Brain microvascular endothelial cell (primary cell): ENCODE measurements around the gene ELFN1.

ENCODE experiments used
- DNase-seq: peaks from one replicate; pipeline ENCODE4 v3.0.0-alpha.2; 2020
- H3K27ac ChIP-seq: fragments of 250-450 bp; sonication (Bioruptor Pico); 2 replicates; pipeline ENCODE4 v1.5.1; 2020; ENCODE audit warnings: mild to moderate bottlenecking, moderate library complexity
- H3K27me3 ChIP-seq: fragments of 250-450 bp; sonication (Bioruptor Pico); replicated peaks from 2 replicates; pipeline ENCODE4 v1.5.1; 2020; ENCODE audit warnings: mild to moderate bottlenecking
- H3K36me3 ChIP-seq: fragments of 250-450 bp; sonication (Bioruptor Pico); replicated peaks from 2 replicates; pipeline ENCODE4 v1.5.1; 2020; ENCODE audit warnings: mild to moderate bottlenecking
- H3K4me3 ChIP-seq: 2 replicates; pipeline ENCODE4 v1.5.1; 2011; ENCODE audit warnings: low read depth, mild to moderate bottlenecking, control low read depth, low read length, moderate library complexity
- in situ Hi-C: cut with HindIII; loops from 2 replicates; pipeline ENCODE4 v1.10.0; 2017; ENCODE audit warnings: low sequenced_read_pairs, low pct_ligation_motif_present
- TF ChIP-seq, protein P1 (sequence below): IDR thresholded peaks from 2 replicates; pipeline ENCODE4 v1.5.1; 2011; ENCODE audit warnings: low read depth, mild to moderate bottlenecking, moderate library complexity, low read length, control low read depth, inconsistent platforms; ENCODE audit errors: missing control alignments

The ELFN1 gene

GRCh38 chr7:1662767-1663166, 7.3 kb upstream of the ELFN1 start:
- H3K36me3 ChIP-seq, result no peaks in the 10 kb centered on the region
- H3K4me3 ChIP-seq, result no peak overlapping the region
- peaks cover 37% of the 10 kb centered on the region for H3K27me3 ChIP-seq
- TF ChIP-seq, protein P1, sequence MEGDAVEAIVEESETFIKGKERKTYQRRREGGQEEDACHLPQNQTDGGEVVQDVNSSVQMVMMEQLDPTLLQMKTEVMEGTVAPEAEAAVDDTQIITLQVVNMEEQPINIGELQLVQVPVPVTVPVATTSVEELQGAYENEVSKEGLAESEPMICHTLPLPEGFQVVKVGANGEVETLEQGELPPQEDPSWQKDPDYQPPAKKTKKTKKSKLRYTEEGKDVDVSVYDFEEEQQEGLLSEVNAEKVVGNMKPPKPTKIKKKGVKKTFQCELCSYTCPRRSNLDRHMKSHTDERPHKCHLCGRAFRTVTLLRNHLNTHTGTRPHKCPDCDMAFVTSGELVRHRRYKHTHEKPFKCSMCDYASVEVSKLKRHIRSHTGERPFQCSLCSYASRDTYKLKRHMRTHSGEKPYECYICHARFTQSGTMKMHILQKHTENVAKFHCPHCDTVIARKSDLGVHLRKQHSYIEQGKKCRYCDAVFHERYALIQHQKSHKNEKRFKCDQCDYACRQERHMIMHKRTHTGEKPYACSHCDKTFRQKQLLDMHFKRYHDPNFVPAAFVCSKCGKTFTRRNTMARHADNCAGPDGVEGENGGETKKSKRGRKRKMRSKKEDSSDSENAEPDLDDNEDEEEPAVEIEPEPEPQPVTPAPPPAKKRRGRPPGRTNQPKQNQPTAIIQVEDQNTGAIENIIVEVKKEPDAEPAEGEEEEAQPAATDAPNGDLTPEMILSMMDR, result no peak
- DNase-seq, result no peak
- in situ Hi-C loops, result no loop called here
- no peak overlapping the region for H3K27ac ChIP-seq

DNA sequence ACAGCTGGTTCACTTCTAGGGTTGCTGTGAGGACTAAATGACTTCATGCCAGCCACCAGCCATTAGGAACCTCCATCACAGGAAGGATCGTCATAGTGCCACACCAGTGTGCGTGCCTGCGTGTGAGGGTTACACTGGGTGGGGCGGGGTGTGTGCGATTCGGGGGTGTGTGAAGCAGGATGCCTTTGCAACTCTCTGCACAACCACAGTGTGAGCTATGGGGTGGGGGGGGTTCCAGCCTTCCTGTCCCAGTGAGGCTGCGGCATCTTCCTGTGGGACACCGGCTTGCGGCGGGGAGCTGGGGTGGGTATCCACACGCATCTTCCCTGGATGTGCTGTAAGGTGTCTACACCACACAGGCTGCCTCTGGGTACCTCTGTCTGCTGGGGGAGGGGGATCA, 6.9 kb upstream of the ELFN1 start:
- Histone ChIP-seq H3K4me3 (no peak overlapping the region), H3K27me3 (peaks cover 41% of the 10 kb centered on the region), H3K36me3 (no peaks in the 10 kb centered on the region), H3K27ac (no peak overlapping the region)
- TF ChIP-seq, protein P1, result no peak
- in situ Hi-C loops, result no loop called here
- no peak for DNase-seq

DNA sequence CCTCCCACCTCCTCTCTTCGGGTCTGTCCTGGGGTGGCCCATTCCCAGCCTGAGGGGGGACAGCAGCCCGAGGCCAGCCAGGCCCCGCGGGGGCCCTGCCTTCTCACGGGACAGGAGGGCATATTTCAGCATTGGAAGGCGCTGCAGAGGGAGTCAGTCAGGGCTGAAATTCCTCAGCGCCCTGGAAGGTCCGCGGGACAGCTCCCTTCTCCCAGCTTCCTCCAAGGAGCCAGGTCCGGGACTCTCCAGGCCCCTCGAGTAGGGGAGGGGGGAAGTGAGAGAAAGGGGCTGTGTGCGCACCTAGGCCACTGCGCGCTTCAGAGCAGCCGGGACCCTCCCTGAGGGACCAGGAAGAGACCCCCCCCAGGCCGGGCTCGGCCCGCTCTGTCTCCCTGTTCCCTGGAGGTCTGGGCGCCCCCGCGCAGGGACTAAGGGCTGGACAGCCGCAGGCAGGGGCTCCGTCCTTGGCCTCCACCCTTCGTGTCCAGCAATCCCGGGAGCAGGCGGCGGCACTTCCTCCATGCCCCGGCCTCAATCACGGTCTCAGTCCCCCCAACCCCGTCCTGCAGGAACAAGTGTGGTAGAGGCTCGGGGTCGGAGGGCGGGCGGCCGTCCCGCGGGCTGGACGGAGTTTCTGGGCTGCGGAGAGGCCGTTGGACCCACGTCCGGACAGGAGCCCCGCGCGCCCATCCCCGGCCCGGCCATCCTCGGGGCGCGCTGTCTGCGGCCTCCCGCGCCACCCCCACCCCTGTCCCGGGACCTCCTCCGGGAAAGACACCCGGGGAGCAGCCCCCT, 6.0 kb upstream of the ELFN1 start:
- TF ChIP-seq, protein P1, result no peak
- no peak for DNase-seq
- Histone ChIP-seq H3K27me3 (peaks cover 41% of the 10 kb centered on the region), H3K27ac (no peak overlapping the region), H3K4me3 (no peak overlapping the region), H3K36me3 (no peaks in the 10 kb centered on the region)
- in situ Hi-C loops, result no loop called here

- DNase-seq, result peak; percentile 44
- Histone ChIP-seq H3K27ac (no peak overlapping the region), H3K27me3 (peaks cover 45% of the 10 kb centered on the region), H3K4me3 (peak overlapping the region; percentile 54), H3K36me3 (no peaks in the 10 kb centered on the region)
- in situ Hi-C loops, result no loop called here
- TF ChIP-seq, protein P1, result peak; percentile 79
Observed at GRCh38 chr7:1664711-1665548, 5.1 kb upstream of the ELFN1 start.

GRCh38 chr7:1665549-1666316, 4.3 kb upstream of the ELFN1 start:
- in situ Hi-C loops, result no loop called here
- DNase-seq, result no peak
- peaks cover 51% of the 10 kb centered on the region for H3K27me3 ChIP-seq
- TF ChIP-seq, protein P1, result no peak
- H3K27ac ChIP-seq, result no peak overlapping the region
- H3K36me3 ChIP-seq, result no peaks in the 10 kb centered on the region
- H3K4me3 ChIP-seq, result peak overlapping the region; percentile 43
